GM10248 (cell line): ENCODE results near the gene DFFB.

Experiments
- CTCF ChIA-PET: fragments of 300-600 bp; sonication (Branson Sonifier 250); formaldehyde crosslinking; extraction: SDS; loops from one replicate; lab custom pipeline; 2021; ENCODE audit warnings: antibody characterized with exemption; lab: Yijun Ruan, JAX
- POLR2A ChIA-PET: fragments of 350-650 bp; sonication (Branson Sonifier 250); formaldehyde crosslinking; extraction: SDS; loops from one replicate; lab custom pipeline; 2020; ENCODE audit warnings: antibody characterized with exemption; lab: Yijun Ruan, JAX
- DNase-seq: peaks from one replicate; pipeline ENCODE4 v3.0.0; 2012; ENCODE audit errors: extremely low spot score
- CTCF ChIP-seq: IDR thresholded peaks from 2 replicates; pipeline ENCODE4 v1.5.1; 2012; ENCODE audit warnings: mild to moderate bottlenecking, low read depth; ENCODE audit errors: extremely low read depth, missing control alignments, control extremely low read depth

The DFFB gene

DNA sequence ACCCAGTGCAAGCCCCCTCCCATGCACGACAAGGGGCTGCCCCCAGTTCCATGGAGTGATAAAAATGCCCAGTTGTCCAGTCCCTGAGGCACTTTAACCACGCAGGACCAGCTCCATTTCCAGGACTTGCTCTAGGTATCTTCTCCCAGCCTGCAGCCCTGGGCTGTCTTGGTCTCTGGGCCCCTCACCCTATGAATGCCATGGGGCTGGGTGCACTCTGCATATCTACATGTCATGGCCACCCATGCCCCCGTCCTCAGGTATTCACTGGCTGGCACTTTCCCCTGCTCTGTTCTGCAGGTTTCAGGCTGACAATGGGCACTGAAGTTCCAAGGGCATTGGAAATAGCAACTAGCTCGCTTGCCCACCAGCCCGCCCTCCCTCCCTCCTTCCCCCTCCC, 62.4 kb downstream of the DFFB start:
- POLR2A ChIA-PET: no interaction called here
- no peak for DNase-seq
- no peak for TF ChIP-seq CTCF
- CTCF ChIA-PET: no interaction called here

GRCh38 chr1:3921765-3922164, 64.5 kb downstream of the DFFB start:
- CTCF ChIA-PET: no interaction called here
- POLR2A ChIA-PET: no interaction called here
- no peak for DNase-seq
- TF ChIP-seq CTCF: no peak

- no peak for DNase-seq
- POLR2A ChIA-PET: no interaction called here
- CTCF ChIA-PET: no interaction called here
- no peak for TF ChIP-seq CTCF
Observed at GRCh38 chr1:3922201-3922725, 65.0 kb downstream of the DFFB start.

DNA sequence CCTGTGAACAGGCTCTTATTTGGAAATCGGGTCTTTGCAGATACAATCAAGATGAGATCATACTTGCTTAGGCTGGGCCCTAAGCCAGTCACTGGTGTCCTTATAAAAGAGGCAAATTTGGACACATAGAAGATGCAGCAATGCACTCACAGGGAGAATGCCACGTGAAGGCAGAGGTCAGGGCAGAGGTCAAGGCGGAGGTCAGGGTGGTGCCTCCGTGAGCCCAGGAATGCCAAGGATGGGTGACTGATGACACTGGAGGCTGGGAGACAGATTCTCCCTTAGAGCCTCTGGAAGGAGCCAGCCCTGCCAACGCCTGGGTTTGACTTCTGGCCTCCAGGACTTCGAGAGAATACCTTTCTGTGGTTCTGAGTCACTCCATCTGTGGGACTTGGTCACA, 65.6 kb downstream of the DFFB start:
- TF ChIP-seq CTCF: no peak
- ChIA-PET CTCF (no interaction called here), POLR2A (no interaction called here)
- DNase-seq: no peak

DNA sequence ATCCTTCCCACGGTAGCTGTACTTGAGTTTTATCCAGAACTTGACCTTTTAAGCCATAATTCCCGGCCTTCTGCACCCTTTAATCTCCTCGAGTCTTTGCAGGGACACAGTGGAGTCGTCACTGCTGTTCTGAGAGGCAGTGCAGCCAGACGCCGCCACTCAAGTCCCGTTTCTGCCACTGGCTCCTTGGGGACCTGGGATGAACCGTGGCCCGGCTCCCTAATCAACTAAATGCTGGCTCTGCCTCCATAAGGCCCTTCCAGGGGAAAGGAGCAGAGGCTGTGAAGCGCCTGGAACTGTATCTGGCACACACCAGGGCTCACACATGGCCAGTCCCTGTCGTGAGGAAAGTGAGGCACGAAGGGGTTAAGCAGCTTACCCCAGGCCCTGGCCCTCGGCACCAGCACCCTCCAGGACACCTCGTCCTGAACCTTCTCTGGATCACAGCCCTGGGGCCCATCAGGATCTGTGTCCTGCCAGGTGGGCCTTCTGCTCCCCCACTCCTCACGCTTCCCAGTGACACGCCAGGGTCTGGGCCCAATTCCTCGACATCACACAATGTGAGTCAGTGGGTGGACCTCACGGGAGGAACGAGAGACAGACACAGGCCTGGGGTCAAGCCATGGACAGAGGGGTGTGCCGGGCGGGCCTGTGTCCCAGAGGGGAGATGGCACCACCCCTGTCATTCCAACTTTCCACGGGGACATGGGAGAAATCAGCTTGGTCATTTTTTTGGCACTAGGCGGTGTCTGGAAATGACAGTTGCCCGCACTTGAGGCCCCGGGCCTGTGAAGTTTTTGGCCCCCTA, 66.3 kb downstream of the DFFB start:
- no peak for DNase-seq
- ChIA-PET CTCF (no interaction called here), POLR2A (no interaction called here)
- no peak for TF ChIP-seq CTCF

DNA sequence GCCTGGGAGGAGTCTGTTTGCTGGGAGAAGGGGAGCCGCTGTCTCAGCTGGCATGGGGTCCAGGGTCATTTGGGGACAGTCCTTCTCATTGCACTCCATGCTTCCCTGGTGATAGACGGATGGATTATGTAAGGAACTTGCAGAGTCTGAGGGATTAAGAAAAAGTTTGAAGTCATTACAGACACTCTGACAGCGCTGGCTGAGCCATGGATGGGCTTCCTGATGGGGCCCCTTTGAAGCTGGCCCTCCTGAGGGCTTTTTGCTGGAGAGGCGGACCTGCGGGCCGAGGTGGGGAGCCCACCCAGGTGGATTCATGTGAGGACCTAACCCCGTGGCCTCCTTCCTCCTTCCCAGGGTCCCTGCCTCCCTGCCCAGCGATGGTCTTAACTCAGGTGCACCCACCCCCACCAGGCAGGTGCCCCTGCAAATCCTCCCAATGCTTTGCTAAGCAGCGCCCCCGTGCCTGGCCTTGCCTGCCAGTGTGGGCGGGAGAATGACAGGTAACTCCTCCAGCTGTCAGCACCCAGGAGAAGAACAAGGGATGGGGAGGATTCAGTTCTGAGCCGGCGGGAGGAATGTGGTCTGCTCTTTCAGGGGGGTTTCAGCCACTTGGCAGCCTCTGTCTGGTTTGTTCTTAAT, 67.0 kb downstream of the DFFB start:
- TF ChIP-seq CTCF: no peak
- POLR2A ChIA-PET: no interaction called here
- CTCF ChIA-PET: no interaction called here
- no peak for DNase-seq
